Gastroesophageal sphincter (tissue), 3 donors: ENCODE measurements around the gene SETBP1.

Experiments
- EP300 ChIP-seq: sonication (generic); formaldehyde crosslinking; IDR thresholded peaks from one replicate; pipeline ENCODE4 v1.6.1; 2017; ENCODE audit warnings: antibody characterized with exemption, mild to moderate bottlenecking
- POLR2AphosphoS5 ChIP-seq: sonication (generic); formaldehyde crosslinking; IDR thresholded peaks from one replicate; pipeline ENCODE4 v1.6.1; 2017; ENCODE audit warnings: antibody characterized with exemption
- TF ChIP-seq, protein P1 (sequence below), 4 experiments: fragments of 200-600 bp in 2 of 4; fragments of 450-650 bp in 2 of 4; sonication (generic) in 1 of 4; IDR thresholded peaks; one replicate each; pipeline ENCODE4 v1.5.1; 2017 to 2019; ENCODE audit warnings: antibody characterized with exemption in 4 of 4, mild to moderate bottlenecking in 2 of 4, moderate library complexity in 2 of 4

DNA sequence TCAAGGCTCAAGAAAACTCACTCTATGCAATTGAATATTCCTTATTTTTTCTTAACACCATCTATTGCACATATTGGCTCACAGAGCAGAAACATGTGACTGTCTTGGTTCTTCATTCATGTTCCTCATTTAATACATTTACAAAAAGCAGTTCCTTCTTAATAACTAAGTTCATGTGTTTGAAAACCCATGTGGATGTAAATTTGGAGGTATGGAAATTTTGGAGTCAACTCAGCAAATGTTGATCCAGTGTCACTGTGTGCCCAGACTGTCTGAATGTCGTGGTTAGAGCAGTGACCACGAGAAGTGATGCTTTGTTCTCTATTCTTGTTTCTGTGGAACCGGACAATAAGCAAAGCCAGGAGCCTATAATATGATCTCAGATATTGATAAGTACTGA, 299.1 kb downstream of the SETBP1 start:
- TF ChIP-seq, protein P1, sequence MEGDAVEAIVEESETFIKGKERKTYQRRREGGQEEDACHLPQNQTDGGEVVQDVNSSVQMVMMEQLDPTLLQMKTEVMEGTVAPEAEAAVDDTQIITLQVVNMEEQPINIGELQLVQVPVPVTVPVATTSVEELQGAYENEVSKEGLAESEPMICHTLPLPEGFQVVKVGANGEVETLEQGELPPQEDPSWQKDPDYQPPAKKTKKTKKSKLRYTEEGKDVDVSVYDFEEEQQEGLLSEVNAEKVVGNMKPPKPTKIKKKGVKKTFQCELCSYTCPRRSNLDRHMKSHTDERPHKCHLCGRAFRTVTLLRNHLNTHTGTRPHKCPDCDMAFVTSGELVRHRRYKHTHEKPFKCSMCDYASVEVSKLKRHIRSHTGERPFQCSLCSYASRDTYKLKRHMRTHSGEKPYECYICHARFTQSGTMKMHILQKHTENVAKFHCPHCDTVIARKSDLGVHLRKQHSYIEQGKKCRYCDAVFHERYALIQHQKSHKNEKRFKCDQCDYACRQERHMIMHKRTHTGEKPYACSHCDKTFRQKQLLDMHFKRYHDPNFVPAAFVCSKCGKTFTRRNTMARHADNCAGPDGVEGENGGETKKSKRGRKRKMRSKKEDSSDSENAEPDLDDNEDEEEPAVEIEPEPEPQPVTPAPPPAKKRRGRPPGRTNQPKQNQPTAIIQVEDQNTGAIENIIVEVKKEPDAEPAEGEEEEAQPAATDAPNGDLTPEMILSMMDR (IDR thresholded peaks at IDR 0.05) = no peak
- no peak for TF ChIP-seq POLR2AphosphoS5
- no peak for TF ChIP-seq EP300
